Activated naive CD4-positive, alpha-beta T cell treated with anti-CD3 and anti-CD28 coated beads, Interleukin-2, amount 50 U/mL, for 16 hours (primary cell): Measurements from ENCODE around the gene DCLK1.
"Not testable (repeated sequence)": the region's sequence is repeated elsewhere in the genome, so short reads cannot be mapped to it uniquely, and the experiment has no call there.

Experiments used
- DNase-seq: peaks from one replicate; pipeline ENCODE4 v3.0.0-alpha.2; 2020

The DCLK1 gene

DNA sequence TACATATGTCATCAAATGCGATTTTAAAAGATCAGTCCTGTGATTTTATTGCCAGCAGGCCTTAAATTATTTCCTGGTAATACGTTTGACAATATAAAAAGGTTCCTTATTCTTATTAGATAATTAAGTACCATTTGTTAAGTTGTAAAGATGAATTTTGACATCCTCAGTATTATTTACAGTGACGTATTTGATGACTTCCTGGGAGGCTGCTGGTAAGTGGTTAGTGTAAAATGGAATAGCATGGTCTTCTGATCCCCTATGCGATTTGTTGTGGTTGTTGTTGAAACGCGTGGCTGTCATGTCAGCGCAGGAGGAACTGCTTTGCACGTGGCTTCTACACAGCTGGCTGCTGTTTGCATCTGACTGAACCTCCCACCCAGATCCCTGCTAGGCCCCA lies 99.7 kb downstream of the DCLK1 start:
- no peak for DNase-seq

- no peak for DNase-seq
These were observed 100.4 kb downstream of the DCLK1 start for GRCh38 chr13:36030670-36031331.

- DNase-seq = no peak
These were observed 102.0 kb downstream of the DCLK1 start for GRCh38 chr13:36029166-36029565.

DNA sequence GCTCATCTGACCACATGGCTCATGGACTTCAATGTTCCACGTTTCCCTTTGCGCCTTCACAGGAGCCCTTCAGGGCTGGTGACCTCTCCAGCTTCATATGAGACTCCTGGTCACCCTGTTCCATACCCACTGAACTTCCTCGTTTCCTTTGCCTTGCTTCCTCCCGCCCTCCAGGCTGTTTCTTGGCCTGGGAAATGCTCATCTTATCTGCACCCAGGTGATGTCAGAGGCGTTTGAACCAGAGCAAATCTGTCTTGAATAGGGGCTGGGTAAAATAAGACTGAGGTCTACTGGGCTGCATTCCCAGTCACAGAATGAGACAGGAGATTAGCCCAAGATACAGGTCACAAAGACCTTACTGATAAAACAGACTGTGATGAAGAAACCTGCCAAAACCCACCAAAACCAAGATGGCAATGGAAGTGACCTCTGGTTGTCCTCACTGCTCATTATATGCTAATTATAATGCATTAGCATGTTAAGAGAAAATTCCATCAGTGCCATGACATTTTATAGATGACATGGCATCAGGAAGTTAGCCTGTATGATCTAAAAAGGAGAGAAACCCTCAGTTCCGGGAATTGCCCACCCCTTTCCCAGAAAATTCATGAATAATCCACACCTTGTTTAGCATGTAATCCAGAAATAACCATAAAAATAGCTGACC lies 102.7 kb downstream of the DCLK1 start:
- DNase-seq = no peak

DNA sequence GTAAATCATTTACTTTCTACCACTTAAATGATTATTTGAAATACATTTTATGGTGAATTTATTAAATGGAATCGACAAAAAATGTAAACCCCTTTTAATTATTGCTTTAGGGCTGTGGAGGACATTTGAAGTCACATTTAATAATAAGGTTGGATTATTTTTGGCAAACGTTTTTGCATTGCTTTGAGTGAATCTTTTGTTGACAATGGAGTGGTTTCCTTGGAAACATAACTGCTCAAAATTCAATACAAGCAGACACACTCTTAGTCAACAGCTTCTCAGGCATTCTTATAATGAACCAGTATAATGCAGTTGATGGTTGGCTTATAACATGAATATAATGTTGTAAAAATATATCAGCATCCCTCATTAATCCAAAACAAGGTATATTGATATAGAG lies 104.7 kb downstream of the DCLK1 start:
- DNase-seq = no peak

DNA sequence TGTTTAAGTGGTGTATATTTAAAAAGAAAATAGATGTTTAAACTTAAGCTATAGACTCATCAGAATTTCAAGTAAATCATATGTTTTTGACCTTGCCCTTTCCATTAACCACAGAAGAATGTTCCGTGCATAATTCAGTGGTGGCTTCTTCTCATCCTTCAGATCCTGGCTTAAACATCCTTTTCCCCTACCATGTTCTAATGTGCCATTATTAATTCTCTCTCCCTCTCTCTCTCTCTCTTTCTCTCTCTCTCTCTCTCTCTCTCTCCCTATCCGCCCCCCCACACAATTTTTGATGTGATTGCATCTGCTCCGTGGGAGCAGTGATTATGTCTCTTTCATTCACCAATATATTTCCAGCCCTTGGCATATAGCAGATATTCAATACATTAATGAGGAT lies 116.4 kb downstream of the DCLK1 start:
- no peak for DNase-seq

- no peak for DNase-seq
These were observed 124.1 kb downstream of the DCLK1 start for GRCh38 chr13:36006894-36007675.

DNA sequence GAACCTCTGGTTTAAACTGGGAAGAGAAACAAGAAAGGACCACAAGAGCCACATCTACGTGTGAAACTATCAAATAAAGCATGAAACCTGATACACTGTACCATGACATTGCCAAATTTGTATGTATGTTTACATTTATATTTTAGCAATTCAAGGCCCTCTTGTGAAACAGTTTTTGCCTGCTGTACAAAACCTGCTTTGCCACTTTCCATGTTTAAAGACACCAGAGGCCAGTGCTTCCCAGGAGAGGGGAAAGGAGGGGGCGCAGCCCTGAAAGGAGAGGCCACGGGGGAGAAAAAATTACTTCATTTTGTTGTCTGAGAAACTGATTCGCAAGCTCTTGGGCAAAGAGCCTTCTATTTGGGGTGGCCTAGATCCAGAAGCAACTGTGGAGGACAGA lies 124.8 kb downstream of the DCLK1 start:
- DNase-seq = no peak

GRCh38 chr13:36001561-36001960 lies 129.6 kb downstream of the DCLK1 start:
- no peak for DNase-seq

- DNase-seq = no peak
These were observed 131.2 kb downstream of the DCLK1 start for GRCh38 chr13:36000028-36000427.

GRCh38 chr13:35996360-35996759 lies 134.8 kb downstream of the DCLK1 start:
- DNase-seq = no peak

DNA sequence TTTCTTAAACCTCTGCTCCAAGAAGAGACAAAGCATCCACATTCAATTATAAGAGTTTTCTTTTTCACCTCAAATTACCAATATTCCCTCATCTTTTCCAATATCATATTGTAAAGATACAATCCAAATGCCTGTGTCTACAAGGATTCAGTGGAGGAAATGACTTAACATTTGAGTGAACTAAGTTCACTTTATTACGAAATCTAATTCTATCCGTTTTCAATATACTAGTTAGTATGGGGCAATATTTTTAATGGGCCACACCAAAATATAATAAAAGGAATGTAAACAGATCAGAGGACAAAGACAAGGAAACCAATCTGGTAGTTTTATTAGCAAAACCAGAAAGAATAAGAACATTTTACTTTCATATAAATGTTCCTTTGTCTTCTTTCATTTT lies 136.0 kb downstream of the DCLK1 start:
- no peak for DNase-seq

- DNase-seq = no peak
These were observed 136.8 kb downstream of the DCLK1 start for GRCh38 chr13:35994131-35994966.

DNA sequence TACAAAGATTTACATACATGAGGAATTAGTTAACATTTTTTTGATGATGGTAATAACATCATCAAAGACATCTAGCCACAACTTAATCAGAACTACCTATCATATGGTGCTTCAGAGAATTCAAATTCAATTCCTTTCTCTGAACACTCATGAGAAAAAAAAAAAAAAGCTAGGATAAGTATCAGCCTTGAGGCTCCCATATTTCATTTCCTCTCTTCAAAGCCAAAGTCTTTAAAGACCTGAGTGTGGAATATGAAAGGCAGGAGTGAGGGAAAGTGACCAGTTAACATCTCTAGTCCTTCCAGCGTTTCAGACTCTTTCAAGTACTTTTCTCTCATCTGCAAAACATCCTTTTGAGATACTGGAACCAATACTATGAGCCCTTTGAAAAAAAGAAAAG lies 137.5 kb downstream of the DCLK1 start:
- no peak for DNase-seq

DNA sequence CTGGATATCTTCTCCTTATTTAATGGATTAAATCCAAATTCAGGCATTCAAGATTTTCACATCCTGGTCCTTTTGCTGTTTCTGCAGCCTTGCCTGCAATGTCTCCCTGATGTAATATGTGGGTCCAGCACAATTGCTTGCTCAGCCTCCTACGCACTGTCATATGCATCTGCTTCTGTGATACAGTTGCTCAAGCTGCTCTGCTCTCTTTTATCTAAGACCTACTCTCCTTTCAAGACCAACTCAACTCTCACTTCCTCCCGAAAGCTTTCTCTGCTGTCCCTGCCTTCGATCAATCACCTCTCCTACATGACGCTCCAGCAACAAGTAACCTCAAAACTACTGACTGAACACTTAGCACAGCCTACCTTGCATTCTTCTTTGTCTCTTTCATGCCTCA lies 138.2 kb downstream of the DCLK1 start:
- no peak for DNase-seq

DNA sequence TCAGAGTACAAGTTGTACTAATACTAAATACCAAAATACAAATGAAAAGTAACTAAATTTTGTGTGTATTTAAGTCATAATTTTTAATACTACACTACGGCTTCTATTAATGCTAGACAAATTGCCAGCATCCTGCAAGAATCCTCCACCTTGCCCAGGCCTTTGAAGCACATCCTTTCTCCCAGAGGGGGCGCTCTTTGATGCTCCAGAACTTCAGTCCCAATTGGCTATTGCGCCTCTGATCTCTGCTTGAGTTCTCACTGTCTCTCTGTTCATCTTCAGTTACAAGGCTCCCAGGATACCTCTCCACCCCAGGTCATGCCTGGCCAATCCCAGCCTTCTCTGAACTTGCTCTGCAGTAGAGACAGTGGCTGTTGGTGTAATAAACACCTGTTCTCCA lies 141.0 kb downstream of the DCLK1 start:
- DNase-seq = no peak

DNA sequence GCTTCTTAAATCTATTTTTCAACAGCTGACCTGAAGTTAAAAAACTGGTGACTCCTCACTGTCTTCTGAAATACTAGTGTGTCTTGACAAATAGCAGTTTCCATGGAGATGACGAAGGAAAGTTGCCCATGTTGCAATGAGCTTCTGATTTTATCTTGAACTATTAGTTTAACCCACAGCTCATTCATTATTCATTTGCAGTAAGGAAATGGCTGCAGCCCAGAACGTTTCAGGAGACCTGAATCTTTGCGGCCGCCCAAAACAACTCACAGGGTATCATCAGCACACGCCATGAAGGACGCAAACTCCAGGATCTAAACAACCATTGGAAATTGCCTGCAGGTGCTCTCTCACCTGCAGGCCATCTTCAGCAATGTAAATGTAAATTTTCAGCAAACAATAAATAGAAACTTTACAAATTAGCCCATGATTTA lies 142.5 kb downstream of the DCLK1 start:
- no peak for DNase-seq

GRCh38 chr13:35987572-35988513 lies 143.3 kb downstream of the DCLK1 start:
- DNase-seq = no peak

- no peak for DNase-seq
These were observed 146.3 kb downstream of the DCLK1 start for GRCh38 chr13:35984776-35985453.

- DNase-seq = no peak
These were observed 146.9 kb downstream of the DCLK1 start for GRCh38 chr13:35984287-35984686.

DNA sequence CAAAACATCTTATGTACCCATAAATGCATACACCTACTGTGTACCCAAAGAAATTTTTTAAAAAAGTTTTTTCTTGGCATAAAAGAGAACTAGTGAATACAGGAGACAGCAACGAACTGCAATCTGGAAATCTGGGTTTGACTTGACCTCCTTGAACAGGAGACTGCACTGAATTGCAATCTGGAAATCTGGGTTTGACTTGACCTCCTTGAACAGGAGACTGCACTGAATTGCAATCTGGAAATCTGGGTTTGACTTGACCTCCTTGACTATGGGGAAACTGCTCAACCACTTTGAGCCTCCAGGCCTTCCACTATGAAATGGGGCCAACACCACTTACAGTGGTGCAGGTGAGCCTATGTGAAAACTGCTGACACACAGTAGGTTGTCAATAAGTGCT lies 147.5 kb downstream of the DCLK1 start:
- not testable (repeated sequence) for DNase-seq
